ENCODE data around the gene THOC2. TPM values are rescaled to one million over a fixed set of nuclear protein-coding genes. Genes with fewer than 3 reads are reported as not detected.
A peak's percentile ranks its signal among the peaks of the same experiment; 100 is the strongest.

THOC2 gene
- total RNA-seq, 1 donor from 2014 or later = 91.1 TPM

- Mint-ChIP-seq H3K27me3 (ENCODE audit: low read depth) (no peaks in the 10 kb centered on the region), H3K9me3 (peaks cover 10% of the 10 kb centered on the region), H3K27ac (ENCODE audit: unreplicated experiment) (no peak overlapping the region), H3K36me3 (ENCODE audit: low read depth) (peaks cover 35% of the 10 kb centered on the region), H3K4me3 (no peak overlapping the region), H3K4me1 (peaks cover 15% of the 10 kb centered on the region)
- peak; percentile 5 for DNase-seq (ENCODE audit: low read depth, low spot score)
- no peak for TF ChIP-seq CTCF (conservative IDR thresholded peaks at IDR 0.05)
Observed at GRCh38 chrX:123648028-123648810, 84.6 kb downstream of the THOC2 start.

- no peak for DNase-seq (ENCODE audit: low read depth, low spot score)
- Mint-ChIP-seq H3K27ac (ENCODE audit: unreplicated experiment) (no peak overlapping the region), H3K4me3 (no peak overlapping the region), H3K36me3 (ENCODE audit: low read depth) (peaks cover 25% of the 10 kb centered on the region), H3K27me3 (ENCODE audit: low read depth) (no peaks in the 10 kb centered on the region), H3K4me1 (peaks cover 15% of the 10 kb centered on the region), H3K9me3 (peaks cover 10% of the 10 kb centered on the region)
- no peak for TF ChIP-seq CTCF (conservative IDR thresholded peaks at IDR 0.05)
Observed at GRCh38 chrX:123647244-123647643, 85.6 kb downstream of the THOC2 start.

GRCh38 chrX:123629502-123629901 lies 103.3 kb downstream of the THOC2 start:
- no peak overlapping the region for H3K27ac Mint-ChIP-seq (ENCODE audit: unreplicated experiment)
- H3K4me3 Mint-ChIP-seq = no peak overlapping the region
- peaks cover 26% of the 10 kb centered on the region for H3K36me3 Mint-ChIP-seq (ENCODE audit: low read depth)
- peaks cover 2% of the 10 kb centered on the region for H3K9me3 Mint-ChIP-seq
- DNase-seq (ENCODE audit: low read depth, low spot score) = no peak
- no peak for TF ChIP-seq CTCF (conservative IDR thresholded peaks at IDR 0.05)
- no peaks in the 10 kb centered on the region for H3K4me1 Mint-ChIP-seq
- no peaks in the 10 kb centered on the region for H3K27me3 Mint-ChIP-seq (ENCODE audit: low read depth)

GRCh38 chrX:123626962-123627361 lies 105.9 kb downstream of the THOC2 start:
- H3K4me3 Mint-ChIP-seq = no peak overlapping the region
- H3K9me3 Mint-ChIP-seq = no peaks in the 10 kb centered on the region
- no peaks in the 10 kb centered on the region for H3K4me1 Mint-ChIP-seq
- peaks cover 17% of the 10 kb centered on the region for H3K36me3 Mint-ChIP-seq (ENCODE audit: low read depth)
- no peaks in the 10 kb centered on the region for H3K27me3 Mint-ChIP-seq (ENCODE audit: low read depth)
- no peak overlapping the region for H3K27ac Mint-ChIP-seq (ENCODE audit: unreplicated experiment)
- no peak for TF ChIP-seq CTCF (conservative IDR thresholded peaks at IDR 0.05)
- no peak for DNase-seq (ENCODE audit: low read depth, low spot score)

GRCh38 chrX:123625952-123626351 lies 106.9 kb downstream of the THOC2 start:
- peaks cover 17% of the 10 kb centered on the region for H3K36me3 Mint-ChIP-seq (ENCODE audit: low read depth)
- no peak for TF ChIP-seq CTCF (conservative IDR thresholded peaks at IDR 0.05)

More at GRCh38 chrX:123625952-123626351, 106.9 kb downstream of the THOC2 start:
- no peaks in the 10 kb centered on the region for H3K9me3 Mint-ChIP-seq
- no peak overlapping the region for H3K4me3 Mint-ChIP-seq
- H3K27ac Mint-ChIP-seq (ENCODE audit: unreplicated experiment) = no peak overlapping the region
- H3K4me1 Mint-ChIP-seq = no peaks in the 10 kb centered on the region
- H3K27me3 Mint-ChIP-seq (ENCODE audit: low read depth) = no peaks in the 10 kb centered on the region
- DNase-seq (ENCODE audit: low read depth, low spot score) = no peak
